NCI-H2107 treated with DMSO at 0.1 percent for 48 hours (cell line): ENCODE results near the gene TCP1.
"Not testable (repeated sequence)": the region's sequence is repeated elsewhere in the genome, so short reads cannot be mapped to it uniquely, and the experiment has no call there.

ENCODE experiments used
- DNase-seq: peaks from one replicate; lab custom pipeline; 2025; ENCODE audit not compliant: unreplicated experiment; lab: John Stamatoyannopoulos, UW

The TCP1 gene

GRCh38 chr6:159817951-159818739, 28.7 kb upstream of the TCP1 start:
- DNase-seq, result no peak

GRCh38 chr6:159816775-159817174, 27.4 kb upstream of the TCP1 start:
- not testable (repeated sequence) for DNase-seq

GRCh38 chr6:159815410-159815809, 26.0 kb upstream of the TCP1 start:
- DNase-seq, result no peak

- DNase-seq, result no peak
Observed at GRCh38 chr6:159813781-159814180, 24.4 kb upstream of the TCP1 start.

- no peak for DNase-seq
Observed at GRCh38 chr6:159809149-159809548, 19.7 kb upstream of the TCP1 start.

- no peak for DNase-seq
Observed at GRCh38 chr6:159808647-159809046, 19.2 kb upstream of the TCP1 start.

- no peak for DNase-seq
Observed at GRCh38 chr6:159807150-159807858, 17.9 kb upstream of the TCP1 start.

GRCh38 chr6:159806021-159806458, 16.6 kb upstream of the TCP1 start:
- DNase-seq, result no peak

GRCh38 chr6:159805440-159806020, 16.1 kb upstream of the TCP1 start:
- DNase-seq, result no peak

- DNase-seq, result peak; percentile 12
Observed at GRCh38 chr6:159804504-159804903, 15.1 kb upstream of the TCP1 start.

GRCh38 chr6:159801935-159802334, 12.5 kb upstream of the TCP1 start:
- DNase-seq, result no peak

- no peak for DNase-seq
Observed at GRCh38 chr6:159800141-159800865, 10.9 kb upstream of the TCP1 start, which contains the start of gene PNLDC1. TSS of gene PNLDC1 (plus strand) at chr6:159800276. CDS start at chr6:159800308, 32 bp downstream.

- no peak for DNase-seq
Observed at GRCh38 chr6:159797554-159797953, 8.2 kb upstream of the TCP1 start.

GRCh38 chr6:159794976-159795375, 5.6 kb upstream of the TCP1 start:
- DNase-seq, result not testable (repeated sequence)

GRCh38 chr6:159790956-159791598, 1.7 kb upstream of the TCP1 start:
- no peak for DNase-seq

- DNase-seq, result peak; percentile 90
Observed at GRCh38 chr6:159790149-159790955, 950 bp upstream of the TCP1 start, which contains the start of gene MRPL18. TSS of gene MRPL18 (plus strand) at chr6:159790467. CDS start at chr6:159790588, 121 bp downstream.

GRCh38 chr6:159788753-159789376, 537 bp downstream of the TCP1 start:
- no peak for DNase-seq

- no peak for DNase-seq
Observed at GRCh38 chr6:159788276-159788675, 1.1 kb downstream of the TCP1 start.

- no peak for DNase-seq
Observed at GRCh38 chr6:159778542-159779103, 10.8 kb downstream of the TCP1 start.
